HuH-7 (cell line): ENCODE measurements around the gene CYTH2.
A peak's percentile ranks its signal among the peaks of the same experiment; 100 is the strongest.
"Not testable (repeated sequence)": the region's sequence is repeated elsewhere in the genome, so short reads cannot be mapped to it uniquely, and the experiment has no call there.

ENCODE experiments used
- DNase-seq: peaks from one replicate; pipeline ENCODE4 v3.0.0; 2011; ENCODE audit warnings: low spot score

The CYTH2 gene

GRCh38 chr19:48477067-48477685 is 8.0 kb downstream of the CYTH2 start:
- no peak for DNase-seq

- no peak for DNase-seq
These were observed 8.6 kb downstream of the CYTH2 start for GRCh38 chr19:48477698-48478338.

GRCh38 chr19:48478339-48479256 is 9.4 kb downstream of the CYTH2 start:
- no peak for DNase-seq

- DNase-seq = no peak
These were observed 10.5 kb downstream of the CYTH2 start for GRCh38 chr19:48479686-48480085.

- no peak for DNase-seq
These were observed 11.0 kb downstream of the CYTH2 start for GRCh38 chr19:48480183-48480557.

- no peak for DNase-seq
These were observed 11.7 kb downstream of the CYTH2 start for GRCh38 chr19:48480558-48481500.

- DNase-seq = no peak
These were observed 12.9 kb downstream of the CYTH2 start for GRCh38 chr19:48481846-48482639.

GRCh38 chr19:48483301-48483700 is 14.1 kb downstream of the CYTH2 start:
- no peak for DNase-seq

- no peak for DNase-seq
These were observed 15.2 kb downstream of the CYTH2 start for GRCh38 chr19:48484247-48484893.

GRCh38 chr19:48484931-48485612 is 15.9 kb downstream of the CYTH2 start:
- no peak for DNase-seq

- not testable (repeated sequence) for DNase-seq
These were observed 17.5 kb downstream of the CYTH2 start for GRCh38 chr19:48486706-48487105.

- DNase-seq = no peak
These were observed 18.4 kb downstream of the CYTH2 start for GRCh38 chr19:48487544-48487943.

- no peak for DNase-seq
These were observed 18.8 kb downstream of the CYTH2 start for GRCh38 chr19:48487948-48488347.

GRCh38 chr19:48488478-48488877 is 19.3 kb downstream of the CYTH2 start:
- not testable (repeated sequence) for DNase-seq

GRCh38 chr19:48489608-48490216 is 20.5 kb downstream of the CYTH2 start:
- DNase-seq = peak; percentile 93

- peak; percentile 69 for DNase-seq
These were observed 22.0 kb downstream of the CYTH2 start for GRCh38 chr19:48490981-48491792.

- DNase-seq = no peak
These were observed 22.6 kb downstream of the CYTH2 start for GRCh38 chr19:48491793-48492123.

GRCh38 chr19:48492925-48493717 is 24.0 kb downstream of the CYTH2 start:
- peak; percentile 96 for DNase-seq
